SU-DHL-6 (cell line): Measurements from ENCODE around the gene ZNF423.

ENCODE experiments used
- EZH2phosphoT487 ChIP-seq: fragments of 200-600 bp; sonication (generic), shearing (Covaris generic); conservative IDR thresholded peaks from 2 replicates; pipeline ENCODE4 v1.6.1; 2018; ENCODE audit warnings: mild to moderate bottlenecking, antibody characterized with exemption, low read length, moderate library complexity, mixed read lengths
- TF ChIP-seq, protein P1 (sequence below): fragments of 200-600 bp; sonication (generic); IDR thresholded peaks from one replicate; pipeline ENCODE4 v1.5.1; 2017; ENCODE audit warnings: antibody characterized with exemption, mild to moderate bottlenecking, low read length, moderate library complexity; ENCODE audit not compliant: insufficient read depth, poor library complexity, severe bottlenecking

GRCh38 chr16:49546735-49547134 is 309.2 kb downstream of the ZNF423 start:
- TF ChIP-seq, protein P1, sequence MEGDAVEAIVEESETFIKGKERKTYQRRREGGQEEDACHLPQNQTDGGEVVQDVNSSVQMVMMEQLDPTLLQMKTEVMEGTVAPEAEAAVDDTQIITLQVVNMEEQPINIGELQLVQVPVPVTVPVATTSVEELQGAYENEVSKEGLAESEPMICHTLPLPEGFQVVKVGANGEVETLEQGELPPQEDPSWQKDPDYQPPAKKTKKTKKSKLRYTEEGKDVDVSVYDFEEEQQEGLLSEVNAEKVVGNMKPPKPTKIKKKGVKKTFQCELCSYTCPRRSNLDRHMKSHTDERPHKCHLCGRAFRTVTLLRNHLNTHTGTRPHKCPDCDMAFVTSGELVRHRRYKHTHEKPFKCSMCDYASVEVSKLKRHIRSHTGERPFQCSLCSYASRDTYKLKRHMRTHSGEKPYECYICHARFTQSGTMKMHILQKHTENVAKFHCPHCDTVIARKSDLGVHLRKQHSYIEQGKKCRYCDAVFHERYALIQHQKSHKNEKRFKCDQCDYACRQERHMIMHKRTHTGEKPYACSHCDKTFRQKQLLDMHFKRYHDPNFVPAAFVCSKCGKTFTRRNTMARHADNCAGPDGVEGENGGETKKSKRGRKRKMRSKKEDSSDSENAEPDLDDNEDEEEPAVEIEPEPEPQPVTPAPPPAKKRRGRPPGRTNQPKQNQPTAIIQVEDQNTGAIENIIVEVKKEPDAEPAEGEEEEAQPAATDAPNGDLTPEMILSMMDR, result no peak
- no peak for TF ChIP-seq EZH2phosphoT487
